GM19467 (cell line): Measurements from ENCODE around the gene RSF1.

Experiments
- ATAC-seq: cut with Tn5 transposase; IDR thresholded peaks from one replicate; pipeline ENCODE4 v1.9.1; 2021; ENCODE audit warnings: mild to moderate bottlenecking, moderate library complexity; ENCODE audit not compliant: unreplicated experiment

RSF1 gene

DNA sequence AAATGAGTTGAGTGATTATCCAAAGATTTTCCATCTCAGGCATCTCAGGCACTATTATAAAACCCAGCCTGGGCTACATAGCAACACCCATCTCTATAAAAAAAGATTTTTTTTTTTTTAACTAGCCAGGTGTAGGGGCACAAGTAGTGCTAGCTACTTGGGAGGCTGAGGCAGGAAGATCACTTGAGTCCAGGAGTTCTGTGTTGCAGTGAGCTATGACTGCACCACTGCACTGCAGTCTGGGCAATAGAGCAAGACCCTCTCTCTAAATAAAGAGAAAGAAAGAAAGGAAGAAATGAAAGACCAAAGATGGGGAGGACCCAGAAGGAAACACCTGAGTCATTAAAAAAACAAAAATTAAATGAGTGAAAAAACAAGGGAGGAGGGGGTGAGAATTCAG lies 14.1 kb downstream of the RSF1 start:
- no peak for ATAC-seq

DNA sequence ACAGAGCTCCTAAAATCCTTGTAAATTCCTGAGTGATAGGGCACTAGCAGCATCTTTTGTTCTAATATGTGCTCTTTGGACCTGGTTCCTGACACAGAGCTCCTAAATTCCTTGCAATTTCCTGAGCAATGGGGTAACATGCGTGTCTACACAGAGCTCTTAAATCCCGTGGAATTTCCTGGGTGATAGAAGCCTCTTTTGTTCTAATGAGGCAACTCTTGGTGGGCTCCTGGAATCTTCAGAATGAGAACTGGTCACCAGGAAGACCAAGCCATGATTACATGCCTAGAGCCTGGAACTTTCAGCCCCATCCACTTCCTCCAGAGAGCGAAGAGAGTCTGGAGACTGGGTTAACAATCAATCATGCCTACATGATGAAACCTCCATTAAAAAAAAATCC lies 19.0 kb downstream of the RSF1 start:
- ATAC-seq, result no peak

DNA sequence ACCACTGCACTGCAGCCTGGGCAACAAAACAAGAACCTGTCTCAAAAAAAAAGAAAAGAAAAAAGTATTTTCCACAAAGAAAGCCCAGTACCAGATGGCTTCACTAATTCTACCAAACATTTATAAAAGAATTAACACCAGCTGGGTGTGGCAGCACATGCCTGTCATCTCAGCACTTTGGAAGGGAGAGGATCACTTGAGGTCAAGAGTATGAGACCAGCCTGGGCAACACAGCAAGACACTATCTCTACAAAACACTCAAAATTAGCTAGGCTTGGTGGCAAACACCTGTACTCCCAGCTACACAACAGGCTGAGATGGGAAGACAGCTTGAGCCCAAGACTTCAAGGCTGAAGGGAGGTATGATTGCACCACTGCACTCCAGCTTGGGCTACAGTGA lies 20.1 kb downstream of the RSF1 start:
- no peak for ATAC-seq

DNA sequence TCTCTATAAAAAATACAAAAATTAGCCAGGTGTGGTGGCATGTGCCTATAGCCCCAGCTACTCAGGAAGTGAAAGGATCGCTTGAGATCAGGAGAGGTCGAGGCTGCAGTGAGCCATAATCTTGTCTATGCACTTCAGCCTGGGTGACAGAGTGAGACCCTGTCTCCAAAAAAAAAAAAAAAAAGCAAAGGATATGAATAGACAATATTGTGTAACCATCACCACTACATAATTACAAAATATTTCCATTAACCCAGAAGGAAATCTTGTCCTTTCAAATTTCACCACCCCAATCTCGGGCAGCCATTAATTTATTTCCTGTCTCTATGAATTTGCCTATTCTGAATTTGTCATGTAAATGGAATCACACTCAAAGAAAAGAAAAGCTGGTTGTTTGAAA lies 21.2 kb downstream of the RSF1 start:
- no peak for ATAC-seq

DNA sequence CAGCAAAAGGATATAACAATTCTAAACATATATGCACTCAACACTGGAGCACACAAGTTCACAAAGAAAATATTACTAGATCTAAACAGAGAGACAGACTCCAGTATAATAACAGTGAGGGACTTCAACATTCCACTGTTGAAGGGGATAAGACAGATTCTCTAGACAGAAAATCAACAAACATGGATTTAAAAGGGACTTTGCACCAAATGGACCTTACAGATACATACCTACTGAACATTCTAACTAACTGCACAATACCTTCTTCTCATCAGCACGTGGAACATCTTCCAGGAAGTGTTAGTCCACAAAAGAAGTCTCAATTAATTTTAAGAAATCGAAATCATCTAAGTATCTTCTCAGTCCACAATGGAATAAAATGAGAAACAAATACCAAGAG lies 26.6 kb downstream of the RSF1 start:
- no peak for ATAC-seq

DNA sequence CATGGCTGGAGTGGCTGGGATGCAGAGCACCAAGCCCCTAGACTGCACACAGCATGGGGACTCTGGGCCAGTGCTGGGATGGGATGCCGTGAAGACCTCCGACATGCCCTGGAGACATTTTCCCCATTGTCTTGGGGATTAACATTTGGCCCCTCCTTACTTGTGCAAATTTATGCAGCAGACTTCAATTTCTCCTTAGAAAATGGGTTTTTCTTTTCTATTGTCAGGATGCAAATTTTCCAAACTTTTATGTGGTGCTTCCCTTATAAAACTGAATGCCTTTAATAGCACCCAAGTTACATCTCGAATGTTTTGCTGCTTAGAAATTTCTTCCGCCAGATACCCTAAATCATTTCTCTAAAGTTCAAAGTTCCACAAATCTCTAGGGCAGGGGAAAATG lies 29.2 kb downstream of the RSF1 start:
- ATAC-seq, result no peak

DNA sequence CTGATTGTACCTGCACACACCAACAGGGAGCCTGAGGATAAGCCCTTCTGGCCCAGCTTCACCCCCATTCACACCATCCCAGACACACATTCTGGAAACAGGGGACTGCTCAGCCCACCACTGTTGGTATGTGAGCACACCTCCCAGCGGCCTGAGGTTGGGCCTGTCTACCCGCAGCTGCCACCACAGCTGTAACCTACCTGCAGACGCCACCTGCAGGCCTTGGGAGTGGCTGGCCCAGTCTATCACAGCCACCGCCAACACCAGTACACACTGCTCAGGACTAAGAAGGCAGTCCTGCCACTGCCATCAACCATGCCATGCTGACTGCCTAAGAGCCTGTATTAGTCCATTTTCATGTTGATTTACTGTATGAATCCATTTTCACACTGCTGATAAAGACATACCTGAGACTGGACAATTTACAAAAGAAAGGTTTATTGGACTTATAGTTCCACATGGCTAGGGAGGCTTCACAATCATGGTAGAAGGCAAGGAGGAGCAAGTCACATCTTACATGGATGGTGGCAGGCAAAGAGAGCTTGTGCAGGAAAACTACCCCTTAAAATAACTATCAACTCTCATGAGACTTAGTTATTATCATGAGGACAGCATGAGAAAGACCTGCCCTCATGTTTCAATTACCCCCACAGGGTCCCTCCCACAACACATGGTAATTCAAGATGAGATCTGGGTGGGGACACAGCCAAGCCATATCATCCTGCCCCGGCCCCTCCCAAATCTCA lies 30.6 kb downstream of the RSF1 start:
- no peak for ATAC-seq

DNA sequence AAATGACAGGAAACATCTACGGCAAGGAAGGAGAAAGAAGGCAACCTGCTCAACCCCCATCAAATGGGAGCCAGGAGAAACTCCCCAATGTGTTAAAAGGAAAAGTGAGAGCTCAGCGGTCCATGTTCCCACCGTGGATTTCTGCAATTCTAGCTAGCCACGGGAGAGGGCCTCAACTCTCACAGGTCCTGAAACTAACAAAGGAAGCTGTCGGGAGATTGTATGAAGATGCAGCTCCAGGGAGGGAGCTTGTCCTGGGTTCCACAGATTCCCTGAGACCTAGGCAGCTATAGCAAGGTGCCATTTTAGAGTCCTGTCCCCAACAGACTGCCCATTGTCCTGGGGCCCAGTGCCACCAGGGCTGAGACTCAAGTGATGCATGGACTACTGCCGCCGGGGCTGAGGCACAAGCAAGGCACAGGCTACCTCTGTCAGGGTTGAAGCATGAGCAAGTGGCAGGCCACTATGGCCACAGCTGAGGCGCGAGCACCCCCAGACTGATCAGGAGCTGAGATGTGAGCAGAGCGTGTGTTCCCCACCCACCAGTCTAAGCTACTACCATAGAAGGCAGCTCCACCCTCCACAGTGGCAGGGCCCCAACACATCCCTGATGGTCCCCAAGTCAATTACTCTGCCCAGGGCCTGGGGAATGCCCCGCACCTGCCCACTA lies 31.3 kb downstream of the RSF1 start:
- ATAC-seq, result no peak

DNA sequence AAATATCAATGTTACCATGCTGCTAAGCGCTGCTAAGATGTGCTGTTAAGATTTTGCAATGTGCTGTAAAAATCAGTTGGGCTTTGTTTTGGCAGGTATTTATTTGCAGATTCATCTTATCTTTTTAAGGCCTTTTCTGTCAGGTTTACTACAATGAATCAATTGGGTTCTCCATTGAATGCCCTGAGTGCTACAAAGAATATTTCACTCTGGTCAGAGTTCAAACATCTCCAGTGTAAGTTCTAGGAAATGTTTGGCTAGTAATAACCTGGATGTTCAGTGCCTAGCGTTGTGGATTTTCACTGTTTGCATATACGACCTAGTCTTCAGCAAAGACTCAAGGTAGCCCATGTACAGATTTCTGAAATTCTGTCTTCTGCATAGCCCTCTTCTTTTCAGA lies 36.0 kb downstream of the RSF1 start:
- ATAC-seq, result no peak

DNA sequence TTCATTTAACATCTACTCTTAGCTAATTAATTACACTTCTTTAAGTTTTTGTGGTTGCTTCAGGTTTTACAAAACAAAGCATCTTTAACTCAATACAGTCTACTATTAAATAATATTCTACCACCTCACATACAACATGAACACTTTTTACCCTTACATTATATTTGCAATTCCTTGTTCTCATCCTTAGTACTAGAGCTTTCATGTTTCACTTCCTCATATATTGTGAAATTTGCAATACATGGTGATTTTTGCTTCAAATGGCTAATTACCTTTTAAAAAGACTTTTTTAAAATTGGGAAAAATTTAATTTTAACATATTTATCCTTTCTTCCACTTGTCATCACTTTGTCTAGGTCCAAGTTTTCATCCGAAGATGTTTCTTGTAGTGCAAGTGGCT lies 37.5 kb downstream of the RSF1 start:
- ATAC-seq, result no peak

DNA sequence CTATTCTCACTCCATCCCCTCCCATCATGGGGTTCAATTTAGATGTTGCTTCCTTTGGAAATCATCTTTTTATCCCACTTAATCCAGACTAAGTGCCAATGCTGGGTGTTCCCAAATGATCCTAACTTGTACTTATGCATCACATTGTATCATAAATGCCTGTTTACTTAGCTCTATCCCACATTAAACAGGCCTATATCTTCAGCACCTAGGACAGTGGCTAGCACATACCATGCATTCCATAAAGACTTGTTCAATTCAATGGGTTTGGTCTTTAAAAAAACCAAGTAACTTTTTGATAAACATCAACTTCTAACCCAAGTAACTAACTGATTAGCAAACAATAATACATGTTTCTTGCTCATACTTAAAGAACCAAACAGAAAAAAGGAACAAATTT lies 40.6 kb downstream of the RSF1 start:
- ATAC-seq, result no peak

DNA sequence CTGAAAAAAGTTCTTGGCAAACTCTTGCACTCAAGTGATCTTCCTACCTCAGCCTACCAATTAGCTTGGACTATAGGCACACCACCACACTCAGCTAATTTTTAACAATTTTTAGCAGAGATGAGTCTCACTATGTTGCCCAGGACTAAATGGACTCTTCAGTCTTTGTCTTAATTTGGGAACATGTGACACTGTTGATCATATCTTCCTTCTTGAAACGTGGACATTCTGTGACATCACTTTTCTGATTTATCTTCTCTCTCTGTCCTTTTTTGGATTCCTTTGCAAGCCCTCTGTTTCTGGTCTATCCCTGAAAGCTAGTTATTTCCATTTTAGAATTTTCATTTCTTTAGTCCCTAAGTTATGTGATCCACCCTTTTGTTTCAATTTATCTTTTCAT lies 42.0 kb downstream of the RSF1 start:
- no peak for ATAC-seq

DNA sequence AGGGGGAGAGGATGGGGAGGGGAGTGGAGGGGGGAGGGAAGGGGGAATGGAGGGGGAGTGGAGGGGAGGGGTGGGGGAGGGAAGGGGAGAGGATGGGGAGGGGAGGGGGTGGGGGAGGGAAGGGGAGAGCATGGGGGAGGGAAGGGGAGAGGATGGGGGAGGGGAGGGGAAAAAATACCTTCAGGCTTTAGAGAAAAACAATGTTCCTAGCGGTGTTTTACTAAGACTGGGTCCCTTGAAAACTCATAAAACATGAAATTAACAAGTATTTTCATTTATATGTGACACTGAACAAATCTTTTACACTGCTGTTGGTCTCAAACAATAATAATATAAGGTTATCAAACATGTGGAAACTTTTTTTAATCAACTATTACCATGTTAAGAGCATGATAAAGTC lies 42.4 kb downstream of the RSF1 start:
- no peak for ATAC-seq

DNA sequence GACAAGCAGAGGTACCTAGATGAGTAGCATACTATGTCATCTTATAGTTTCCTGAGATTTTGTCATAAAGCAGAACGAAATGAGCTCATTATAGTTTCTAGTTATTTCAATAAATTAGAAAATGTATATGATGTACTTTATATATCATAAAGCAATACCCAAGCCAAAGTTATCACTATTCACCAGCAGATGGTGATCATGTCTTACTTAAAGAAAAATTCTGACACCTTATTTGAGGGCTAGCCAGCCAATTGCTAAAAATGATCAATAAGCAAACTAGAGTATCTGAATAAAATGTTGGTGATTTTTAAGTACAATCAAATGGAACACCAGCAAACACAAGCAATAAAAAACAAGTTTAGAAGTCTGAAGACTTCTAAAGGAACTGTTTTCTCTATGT lies 44.1 kb downstream of the RSF1 start:
- ATAC-seq, result no peak

DNA sequence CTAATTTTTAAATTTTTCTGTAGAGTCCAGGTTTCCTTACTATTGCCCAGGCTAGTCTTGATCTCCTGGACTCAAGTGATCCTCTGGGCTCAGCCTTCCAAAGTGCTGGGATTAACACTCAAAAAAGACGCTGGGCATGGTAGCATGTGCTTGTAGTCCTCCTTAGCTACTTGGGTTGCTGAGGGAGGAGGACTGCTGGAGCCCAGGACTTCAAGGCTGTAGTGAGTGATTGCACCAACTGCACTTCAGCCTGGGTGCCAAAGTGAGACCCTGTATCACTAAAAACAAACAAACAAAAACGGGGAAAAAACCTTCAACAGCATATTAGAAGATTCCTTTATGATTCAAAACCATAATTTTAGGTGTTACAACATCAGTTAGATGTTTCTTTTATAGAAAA lies 44.6 kb downstream of the RSF1 start:
- ATAC-seq, result no peak

DNA sequence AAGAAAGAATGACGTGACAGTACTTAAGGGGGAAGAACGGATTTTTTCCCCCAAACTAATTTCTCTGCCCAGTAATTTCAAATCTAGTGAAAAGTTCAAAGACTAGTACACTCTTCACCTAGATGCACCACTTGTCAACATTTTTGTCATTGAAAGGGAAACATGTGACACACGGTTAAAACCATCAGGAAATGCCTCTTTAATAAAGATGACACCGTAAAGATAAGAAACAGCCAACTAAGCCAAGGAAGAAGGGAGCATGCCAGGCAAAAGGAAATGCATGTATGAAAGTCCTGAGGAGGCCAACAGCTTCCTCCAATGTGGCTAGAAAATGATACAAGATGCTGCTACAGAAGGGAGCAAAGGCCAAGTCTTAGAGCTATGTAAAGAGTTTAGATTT lies 49.4 kb downstream of the RSF1 start:
- no peak for ATAC-seq

DNA sequence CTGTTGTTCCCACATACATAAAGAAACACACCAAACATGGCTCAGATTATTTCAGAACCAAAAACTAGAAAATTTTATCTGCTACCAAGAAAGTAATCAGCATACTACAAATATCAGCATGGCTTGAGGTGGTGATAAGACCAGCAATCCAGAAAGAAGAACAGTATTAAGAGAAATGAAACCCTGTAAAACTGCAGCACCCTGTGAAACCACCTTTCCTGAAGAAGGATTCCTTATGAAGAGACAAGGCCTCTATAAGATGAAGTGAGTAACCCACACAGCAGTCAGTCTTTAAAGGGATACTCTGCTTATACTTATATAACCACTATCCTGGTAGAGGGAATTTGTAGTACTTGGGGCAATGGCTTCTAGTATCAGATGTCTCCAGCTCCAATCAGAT lies 49.9 kb downstream of the RSF1 start:
- ATAC-seq, result no peak

DNA sequence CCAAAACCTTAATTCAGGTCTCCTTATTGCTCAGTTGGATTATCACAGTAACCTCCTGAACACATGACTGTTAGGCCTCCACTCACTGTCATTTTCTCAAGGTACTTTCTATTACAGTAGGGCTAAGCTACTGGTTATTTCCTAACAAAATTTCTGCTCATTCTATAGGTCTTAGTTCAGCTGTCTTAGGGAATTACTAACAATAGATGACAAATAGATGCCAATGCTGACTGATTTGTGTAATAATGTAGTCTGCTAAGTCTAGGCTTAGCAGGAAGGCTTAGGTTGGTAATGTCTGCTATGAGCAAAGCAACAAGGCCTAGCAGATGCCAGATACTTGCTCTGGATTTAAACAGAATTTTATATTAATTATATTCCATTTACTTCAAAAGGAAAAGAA lies 58.1 kb downstream of the RSF1 start:
- ATAC-seq, result no peak

DNA sequence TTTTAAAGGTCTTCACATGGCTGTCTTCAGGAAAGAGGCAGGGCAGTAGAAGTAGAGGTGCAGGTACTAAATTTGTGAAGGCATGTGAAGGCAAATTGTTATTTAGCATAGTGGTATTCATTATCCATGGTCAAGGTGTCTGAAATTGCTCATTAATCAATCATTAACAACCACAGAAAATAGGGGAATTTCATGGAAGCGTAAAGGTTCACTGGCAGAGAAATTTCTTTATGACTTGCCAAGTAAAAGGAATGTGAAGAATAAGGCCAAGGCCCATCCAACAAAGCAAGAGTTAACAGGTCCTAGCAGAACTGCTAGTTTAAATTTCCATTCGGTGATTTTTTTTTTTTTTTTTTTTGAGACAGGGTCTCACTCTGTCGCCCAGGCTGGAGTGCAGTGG lies 59.0 kb downstream of the RSF1 start:
- no peak for ATAC-seq

DNA sequence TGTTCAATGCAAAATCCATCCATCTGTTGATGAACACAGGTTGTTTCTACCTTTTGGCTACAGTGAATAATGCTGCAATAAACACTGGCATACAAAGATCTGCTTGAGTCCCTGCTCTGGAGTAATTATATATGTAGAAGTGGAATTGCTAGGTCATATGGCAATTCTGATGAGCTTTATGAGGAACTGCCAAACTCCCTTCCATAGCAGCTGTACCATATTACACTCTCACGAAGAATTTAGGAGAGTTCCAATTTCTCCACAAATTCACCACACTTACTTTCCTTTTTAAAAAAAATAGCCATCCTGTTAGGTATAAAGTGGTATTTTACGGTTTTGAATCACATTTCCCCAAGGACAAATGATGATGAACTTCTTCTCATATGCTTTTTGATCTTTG lies 62.2 kb downstream of the RSF1 start:
- ATAC-seq, result no peak

DNA sequence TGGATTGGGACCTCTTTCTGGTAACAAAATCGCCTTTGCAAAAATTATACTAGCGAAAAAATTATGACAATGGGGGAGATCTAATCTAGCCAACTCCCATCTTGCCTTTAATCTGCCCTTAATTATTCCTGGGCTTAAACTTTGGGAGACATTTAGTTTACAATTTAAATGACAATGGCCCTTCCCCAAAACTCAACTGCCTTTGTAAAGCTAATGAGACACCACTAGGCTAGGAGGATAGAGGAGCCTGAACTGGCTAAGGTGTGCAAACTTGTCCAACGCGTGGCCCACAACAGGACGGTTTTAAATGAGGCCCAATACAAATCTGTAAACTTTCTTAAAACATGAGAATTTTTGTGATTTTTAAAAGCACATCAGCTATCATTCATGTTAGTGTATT lies 67.3 kb downstream of the RSF1 start:
- no peak for ATAC-seq

DNA sequence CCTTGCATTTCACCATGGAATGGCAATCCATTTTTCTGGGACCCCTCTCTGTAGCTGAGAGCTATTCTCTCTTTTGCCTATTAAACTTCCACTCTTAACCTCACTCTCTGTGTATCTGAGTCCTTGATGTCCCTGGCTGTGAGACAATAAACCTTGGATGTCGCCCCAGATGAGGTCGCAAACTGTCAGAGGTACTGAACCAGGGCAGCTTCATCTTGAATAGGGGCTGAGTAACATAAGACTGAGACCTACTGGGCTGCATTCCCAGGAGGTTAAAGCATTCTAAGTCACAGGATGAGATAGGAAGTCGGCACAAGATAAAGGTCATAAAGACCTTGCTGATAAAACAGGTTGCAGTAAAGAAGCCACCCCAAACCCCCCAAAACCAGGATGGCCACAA lies 68.0 kb downstream of the RSF1 start:
- no peak for ATAC-seq
